ENCODE results near the gene RNF41. TPM values are rescaled to one million over a fixed set of nuclear protein-coding genes. Genes with fewer than 3 reads are reported as not detected.
"Not testable (repeated sequence)": the region's sequence is repeated elsewhere in the genome, so short reads cannot be mapped to it uniquely, and the experiment has no call there.

Gene RNF41
- total RNA-seq, 3 donors from 2014 or later (not counting 1 experiment from before 2014, with no cell fraction given) = 32.3 to 44.5 (median 38.6) TPM

- Histone ChIP-seq H3K27ac (ENCODE audit: low read length) (peak overlapping the region; percentile 95), H3K9me3 (ENCODE audit: control insufficient read depth, insufficient read depth, low read length) (no peaks in the 10 kb centered on the region), H3K4me1 (ENCODE audit: control insufficient read depth, insufficient read depth, low read length) (peaks cover 42% of the 10 kb centered on the region), H3K27me3 (ENCODE audit: control insufficient read depth, insufficient read depth, low read length) (no peaks in the 10 kb centered on the region), H3K36me3 (ENCODE audit: control insufficient read depth, insufficient read depth, low read length) (peaks cover 45% of the 10 kb centered on the region), H3K4me3 (ENCODE audit: low read length) (peak overlapping the region; percentile 85)
- peaks cover 48 to 62% of the 10 kb centered on the region in 2 donors for H3K4me1 Mint-ChIP-seq
- ATAC-seq (peak in 1 of 3 donors; percentile 7), DNase-seq (peak in 1 of 2 donors; percentile 46)
- WGBS (ENCODE audit: insufficient coverage) = 2% methylated on average over 5 of the region's 6 CpGs
- no peak for TF ChIP-seq CTCF (IDR thresholded peaks at IDR 0.05)
- H3K4me3 Mint-ChIP-seq = peak overlapping the region; percentile 96
- no peaks in the 10 kb centered on the region for H3K27me3 Mint-ChIP-seq (ENCODE audit: low read depth in 2 of 2)
- H3K9me3 Mint-ChIP-seq = no peaks in the 10 kb centered on the region
- peak overlapping the region; percentile 96 to 98 for H3K27ac Mint-ChIP-seq
- intact Hi-C loops (cut with micrococcal nuclease) = loop anchor here (1.0 to 10.0 kb wide), 2 partner anchors 41 to 114 kb away; partner anchors contain the start of genes RPS26 and ZC3H10
- no peaks in the 10 kb centered on the region for H3K36me3 Mint-ChIP-seq
These were observed 62.7 kb downstream of the RNF41 start for GRCh38 chr12:56158926-56159461.

- peaks cover 39% of the 10 kb centered on the region for H3K36me3 ChIP-seq (ENCODE audit: control insufficient read depth, insufficient read depth, low read length)
- TF ChIP-seq CTCF (IDR thresholded peaks at IDR 0.05) = no peak
- Mint-ChIP-seq H3K27me3 (ENCODE audit: low read depth in 2 of 2) (no peaks in the 10 kb centered on the region), H3K9me3 (no peaks in the 10 kb centered on the region), H3K36me3 (no peaks in the 10 kb centered on the region), H3K4me1 (peaks cover 48 to 62% of the 10 kb centered on the region in 2 donors), H3K4me3 (peak within 1 kb of the TSS; percentile 96), H3K27ac (peak within 1 kb of the TSS; percentile 96 to 98)
- H3K27me3 ChIP-seq (ENCODE audit: control insufficient read depth, insufficient read depth, low read length) = no peaks in the 10 kb centered on the region
- H3K9me3 ChIP-seq (ENCODE audit: control insufficient read depth, insufficient read depth, low read length) = no peaks in the 10 kb centered on the region
- ATAC-seq (peak; percentile 83 to 88 (median 85)), DNase-seq (peak; percentile 81 to 98)
- intact Hi-C loops (cut with micrococcal nuclease) = loop anchor here (1.0 to 10.0 kb wide), 2 partner anchors 40 to 113 kb away; partner anchors contain the start of genes RPS26 and ZC3H10
- peak within 1 kb of the TSS; percentile 85 for H3K4me3 ChIP-seq (ENCODE audit: low read length)
- H3K27ac ChIP-seq (ENCODE audit: low read length) = peak within 1 kb of the TSS; percentile 95
- H3K4me1 ChIP-seq (ENCODE audit: control insufficient read depth, insufficient read depth, low read length) = peaks cover 42% of the 10 kb centered on the region
- under 1% methylated on average over 25 of the region's 30 CpGs for WGBS (ENCODE audit: insufficient coverage)
These were observed 63.4 kb downstream of the RNF41 start, which contains the start of gene MYL6 for GRCh38 chr12:56158029-56158925. Gene MYL6 (plus strand): TSS chr12:56158359. CDS start chr12:56158402, 43 bp downstream.

- intact Hi-C loops (cut with micrococcal nuclease) = loop anchor here (1.0 to 10.0 kb wide), 2 partner anchors 39 to 113 kb away; partner anchors contain the start of genes RPS26 and ZC3H10
- DNase-seq = peak; percentile 37 to 78
- H3K9me3 ChIP-seq (ENCODE audit: control insufficient read depth, insufficient read depth, low read length) = no peaks in the 10 kb centered on the region
- peak; percentile 22 to 24 (median 23) for ATAC-seq
- peak overlapping the region; percentile 62 for H3K4me3 ChIP-seq (ENCODE audit: low read length)
- Mint-ChIP-seq H3K9me3 (no peaks in the 10 kb centered on the region), H3K4me1 (peaks cover 44 to 65% of the 10 kb centered on the region in 2 donors), H3K27ac (peak overlapping the region; percentile 96 to 98), H3K36me3 (no peaks in the 10 kb centered on the region), H3K4me3 (peak overlapping the region; percentile 96), H3K27me3 (ENCODE audit: low read depth in 2 of 2) (no peaks in the 10 kb centered on the region)
- peak overlapping the region; percentile 95 for H3K27ac ChIP-seq (ENCODE audit: low read length)
- peaks cover 48% of the 10 kb centered on the region for H3K4me1 ChIP-seq (ENCODE audit: control insufficient read depth, insufficient read depth, low read length)
- WGBS (ENCODE audit: insufficient coverage) = 11% methylated on average over 43 of the region's 45 CpGs
- H3K27me3 ChIP-seq (ENCODE audit: control insufficient read depth, insufficient read depth, low read length) = no peaks in the 10 kb centered on the region
- H3K36me3 ChIP-seq (ENCODE audit: control insufficient read depth, insufficient read depth, low read length) = peaks cover 30% of the 10 kb centered on the region
- no peak for TF ChIP-seq CTCF (IDR thresholded peaks at IDR 0.05)
These were observed 64.3 kb downstream of the RNF41 start for GRCh38 chr12:56157201-56158028.

GRCh38 chr12:56156464-56157200, 65.1 kb downstream of the RNF41 start:
- peak overlapping the region; percentile 62 for H3K4me3 ChIP-seq (ENCODE audit: low read length)

More at GRCh38 chr12:56156464-56157200, 65.1 kb downstream of the RNF41 start:
- not testable (repeated sequence) for H3K27me3 ChIP-seq (ENCODE audit: control insufficient read depth, insufficient read depth, low read length); H3K27me3 Mint-ChIP-seq (ENCODE audit: low read depth in 2 of 2); H3K9me3 ChIP-seq (ENCODE audit: control insufficient read depth, insufficient read depth, low read length); H3K36me3 Mint-ChIP-seq; H3K9me3 Mint-ChIP-seq; ATAC-seq; DNase-seq
- Histone ChIP-seq H3K36me3 (ENCODE audit: control insufficient read depth, insufficient read depth, low read length) (peaks cover 23% of the 10 kb centered on the region), H3K4me1 (ENCODE audit: control insufficient read depth, insufficient read depth, low read length) (peaks cover 52% of the 10 kb centered on the region), H3K27ac (ENCODE audit: low read length) (peak overlapping the region; percentile 95)
- WGBS (ENCODE audit: insufficient coverage) = 97% methylated on average over 21 of the region's 21 CpGs
- intact Hi-C loops (cut with micrococcal nuclease) = loop anchor here (10.0 kb wide), 1 partner anchor 112 kb away; the partner anchor contains the start of gene RPS26
- peak overlapping the region; percentile 96 to 98 for H3K27ac Mint-ChIP-seq
- H3K4me3 Mint-ChIP-seq = peak overlapping the region; percentile 96
- H3K4me1 Mint-ChIP-seq = peaks cover 46 to 65% of the 10 kb centered on the region in 2 donors
